Stimulated activated memory B cell treated with anti-CD40 and anti-IgM and Interleukin-4, amounts not matched to agents 10 μg/mL and 1 μg/mL and 100 μg/mL, for 72 hours (primary cell): ENCODE results near the gene FHIP2A.

Experiments used
- ATAC-seq: fragments of 150-1000 bp; cut with Tn5 transposase; 2 replicates; pipeline ENCODE4 v1.10.0; 2021
- H3K27ac Mint-ChIP-seq: one replicate; pipeline ENCODE4 v1.8.0; 2022; ENCODE audit warnings: mild to moderate bottlenecking, mixed read lengths
- H3K27me3 Mint-ChIP-seq: one replicate; pipeline ENCODE4 v1.8.0; 2022; ENCODE audit warnings: mixed read lengths
- H3K36me3 Mint-ChIP-seq: one replicate; pipeline ENCODE4 v1.8.0; 2022; ENCODE audit warnings: mixed read lengths
- H3K4me1 Mint-ChIP-seq: one replicate; pipeline ENCODE4 v1.8.0; 2022; ENCODE audit warnings: mixed read lengths
- H3K4me3 Mint-ChIP-seq: one replicate; pipeline ENCODE4 v1.8.0; 2022; ENCODE audit warnings: mild to moderate bottlenecking, moderate library complexity, mixed read lengths
- H3K9me3 Mint-ChIP-seq: one replicate; pipeline ENCODE4 v1.8.0; 2022; ENCODE audit warnings: mixed read lengths

FHIP2A gene

DNA sequence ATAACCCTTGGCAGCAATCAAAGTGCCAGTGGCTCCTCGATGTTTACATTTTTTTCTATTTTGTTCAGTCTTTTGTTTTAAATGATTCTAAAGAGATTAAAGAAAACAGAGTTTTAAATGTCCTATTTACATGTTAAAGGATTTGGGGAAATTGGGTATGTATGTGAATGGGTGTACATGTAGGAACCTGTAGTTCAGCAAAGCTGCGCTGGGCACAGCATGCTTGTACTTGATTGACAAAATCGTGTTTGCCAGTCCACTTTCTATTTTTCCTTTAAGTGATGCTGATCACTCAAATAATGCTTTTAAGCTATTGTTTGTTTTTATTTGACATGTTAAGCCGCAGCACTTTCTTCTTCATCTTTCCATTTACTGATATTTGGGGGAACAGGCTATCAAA is 40.9 kb downstream of the FHIP2A start:
- no peak for ATAC-seq

DNA sequence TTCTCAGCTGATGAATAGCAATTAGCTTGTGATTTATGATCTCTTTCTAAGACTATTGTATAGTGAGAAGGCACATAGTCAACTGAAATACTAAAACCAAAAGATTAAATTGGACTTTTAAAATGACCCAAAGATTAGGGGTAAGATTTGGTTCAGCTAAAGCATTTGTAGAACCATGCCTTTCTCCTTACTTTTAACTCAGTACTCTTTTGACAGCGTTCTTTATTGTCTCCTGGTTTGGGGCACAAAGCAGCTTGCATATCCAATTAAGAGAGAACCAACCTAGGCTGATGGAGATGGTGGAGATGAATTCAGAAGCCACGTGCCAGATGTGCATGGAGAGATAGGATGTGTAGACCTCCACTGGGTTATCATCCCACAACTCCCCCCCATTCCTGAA is 45.8 kb downstream of the FHIP2A start:
- no peaks in the 10 kb centered on the region for H3K9me3 Mint-ChIP-seq
- no peaks in the 10 kb centered on the region for H3K4me1 Mint-ChIP-seq
- H3K27me3 Mint-ChIP-seq = peaks cover 13% of the 10 kb centered on the region
- no peak overlapping the region for H3K27ac Mint-ChIP-seq
- no peak overlapping the region for H3K4me3 Mint-ChIP-seq
- peaks cover 32% of the 10 kb centered on the region for H3K36me3 Mint-ChIP-seq
- no peak for ATAC-seq

More for the DNA sequence above, 40.9 kb downstream of the FHIP2A start:
- no peaks in the 10 kb centered on the region for H3K4me1 Mint-ChIP-seq
- no peak overlapping the region for H3K27ac Mint-ChIP-seq
- no peaks in the 10 kb centered on the region for H3K27me3 Mint-ChIP-seq
- H3K4me3 Mint-ChIP-seq = no peak overlapping the region
- no peaks in the 10 kb centered on the region for H3K9me3 Mint-ChIP-seq
- H3K36me3 Mint-ChIP-seq = peaks cover 59% of the 10 kb centered on the region

DNA sequence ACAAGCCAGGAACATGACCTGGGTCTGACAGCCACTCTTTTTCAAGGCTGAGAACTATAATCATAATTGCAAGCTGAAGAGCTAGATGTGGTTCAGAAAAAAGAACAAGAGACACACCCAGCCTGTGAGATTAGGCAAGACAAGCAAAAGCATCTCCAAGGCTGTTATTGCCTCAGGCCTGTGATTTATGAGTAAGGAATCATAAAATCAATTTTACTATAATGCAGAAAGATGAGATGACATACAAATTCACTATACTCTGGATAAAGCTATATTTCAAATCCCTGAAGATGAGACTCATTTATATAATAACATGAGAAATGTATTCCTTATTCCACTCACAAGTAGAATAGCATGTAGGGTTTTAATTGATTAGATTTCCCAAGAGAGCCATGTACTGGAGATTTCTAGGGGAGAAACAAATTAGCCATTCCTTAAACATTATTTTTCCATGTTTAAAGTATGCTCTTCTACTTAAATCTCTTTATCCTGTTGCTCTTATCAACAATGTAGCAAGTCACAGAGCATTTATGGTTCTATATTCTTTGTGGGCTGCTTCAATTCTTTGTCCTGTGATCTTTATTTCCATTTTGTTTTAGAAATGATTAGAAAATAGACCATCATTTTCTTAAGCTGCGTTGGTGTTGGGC is 47.4 kb downstream of the FHIP2A start:
- Mint-ChIP-seq H3K9me3 (no peaks in the 10 kb centered on the region), H3K4me1 (no peaks in the 10 kb centered on the region), H3K27ac (no peak overlapping the region), H3K36me3 (peaks cover 20% of the 10 kb centered on the region), H3K27me3 (peaks cover 17% of the 10 kb centered on the region), H3K4me3 (no peak overlapping the region)
- ATAC-seq = no peak

DNA sequence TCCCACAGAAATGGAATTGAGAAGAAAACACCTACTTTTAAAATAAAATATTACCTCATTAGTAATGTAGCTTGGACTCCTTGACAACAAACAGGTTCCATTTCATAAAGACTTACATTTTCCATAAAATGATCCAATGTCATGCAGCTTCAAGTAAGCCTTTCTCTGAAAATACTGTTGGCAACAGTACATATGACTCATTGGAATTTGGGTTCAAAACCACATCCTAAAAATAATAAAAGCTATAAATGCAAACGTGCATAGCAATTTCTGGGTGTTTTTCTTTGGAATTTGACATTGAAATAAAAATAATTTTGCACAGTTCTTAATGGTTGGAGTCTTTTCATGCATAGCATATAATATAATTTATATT is 47.9 kb downstream of the FHIP2A start:
- H3K27me3 Mint-ChIP-seq = peaks cover 20% of the 10 kb centered on the region
- no peak overlapping the region for H3K27ac Mint-ChIP-seq
- no peaks in the 10 kb centered on the region for H3K4me1 Mint-ChIP-seq
- no peak for ATAC-seq
- H3K36me3 Mint-ChIP-seq = peaks cover 17% of the 10 kb centered on the region
- no peaks in the 10 kb centered on the region for H3K9me3 Mint-ChIP-seq
- H3K4me3 Mint-ChIP-seq = no peak overlapping the region

DNA sequence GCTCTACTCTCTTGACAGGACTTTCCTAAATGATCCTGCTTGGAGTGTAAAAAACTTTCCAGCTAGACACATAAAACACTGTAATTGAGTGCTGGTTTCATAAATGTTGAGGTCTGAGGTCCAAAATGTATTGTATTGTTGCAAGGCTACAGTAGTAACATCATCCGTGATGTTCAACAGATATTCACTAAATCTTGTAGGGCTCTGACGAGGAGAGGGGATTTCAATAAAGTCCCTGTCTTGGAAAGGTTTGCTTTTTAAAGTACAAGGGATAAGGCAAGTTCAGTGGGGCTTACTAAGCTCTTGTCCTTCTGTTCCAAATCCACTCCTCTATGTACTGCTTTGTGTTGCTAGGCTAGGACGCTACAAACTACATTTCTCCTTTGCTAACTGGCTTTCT is 48.9 kb downstream of the FHIP2A start:
- no peak overlapping the region for H3K27ac Mint-ChIP-seq
- peaks cover 29% of the 10 kb centered on the region for H3K27me3 Mint-ChIP-seq
- no peak for ATAC-seq
- H3K4me3 Mint-ChIP-seq = no peak overlapping the region
- peaks cover 9% of the 10 kb centered on the region for H3K4me1 Mint-ChIP-seq
- peaks cover 7% of the 10 kb centered on the region for H3K36me3 Mint-ChIP-seq
- H3K9me3 Mint-ChIP-seq = no peaks in the 10 kb centered on the region

DNA sequence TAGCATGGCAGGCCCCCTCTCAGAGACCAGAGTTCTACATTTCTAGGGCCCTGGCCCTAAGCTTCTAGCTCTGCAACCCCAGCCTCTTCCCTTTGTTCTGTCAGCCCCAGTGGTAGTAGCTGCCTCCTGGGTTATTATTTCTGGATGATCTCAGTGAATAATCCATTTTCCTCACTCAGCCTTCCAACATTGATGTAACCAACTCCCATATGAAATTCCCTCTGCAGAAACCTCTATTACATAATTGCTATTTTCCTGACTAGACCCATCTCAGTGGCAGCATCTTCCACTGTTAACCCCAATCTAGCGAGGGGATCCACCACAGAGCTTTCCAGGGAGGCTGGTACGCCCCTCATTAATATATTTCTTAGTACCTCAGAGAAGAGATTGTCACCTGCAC is 49.8 kb downstream of the FHIP2A start:
- no peak overlapping the region for H3K4me3 Mint-ChIP-seq
- peaks cover under 1% of the 10 kb centered on the region for H3K36me3 Mint-ChIP-seq
- H3K27ac Mint-ChIP-seq = no peak overlapping the region
- H3K9me3 Mint-ChIP-seq = no peaks in the 10 kb centered on the region
- no peak for ATAC-seq
- peaks cover 17% of the 10 kb centered on the region for H3K4me1 Mint-ChIP-seq
- H3K27me3 Mint-ChIP-seq = peaks cover 38% of the 10 kb centered on the region
